SK-N-MC (cell line): ENCODE measurements around the gene PTCRA.
"Not testable (repeated sequence)": the region's sequence is repeated elsewhere in the genome, so short reads cannot be mapped to it uniquely, and the experiment has no call there.

ENCODE experiments used
- DNase-seq: peaks from one replicate; pipeline ENCODE4 v3.0.0-alpha.2; 2011; ENCODE audit warnings: low read depth, low spot score
- H3K27ac ChIP-seq: fragments of 200-600 bp; sonication (generic); 2 replicates; pipeline ENCODE4 v1.5.1; 2016; ENCODE audit warnings: mixed run types
- H3K36me3 ChIP-seq: fragments of 200-600 bp; sonication (generic); 2 replicates; pipeline ENCODE4 v1.6.1; 2017; ENCODE audit warnings: antibody characterized with exemption, low read length, mixed read lengths; ENCODE audit not compliant: insufficient read depth
- H3K4me3 ChIP-seq: fragments of 200-600 bp; sonication (generic); 2 replicates; pipeline ENCODE4 v1.5.1; 2016
- H3K9ac ChIP-seq: fragments of 200-600 bp; sonication (generic); 2 replicates; pipeline ENCODE4 v1.8.0; 2017; ENCODE audit warnings: mixed run types, mixed read lengths; ENCODE audit not compliant: insufficient read length
- H3K9me3 ChIP-seq: fragments of 200-600 bp; sonication (generic); 2 replicates; pipeline ENCODE4 v1.6.1; 2017; ENCODE audit warnings: low read depth, mild to moderate bottlenecking, antibody characterized with exemption, low read length, moderate library complexity, mixed read lengths
- EZH2 ChIP-seq: fragments of 200-600 bp; sonication (generic); IDR thresholded peaks from one replicate; pipeline ENCODE4 v1.6.1; 2017; ENCODE audit warnings: antibody characterized with exemption
- FOXP2 ChIP-seq: optimal IDR thresholded peaks from 2 replicates; pipeline ENCODE3; 2011; ENCODE audit warnings: mild to moderate bottlenecking, moderate library complexity; ENCODE audit not compliant: insufficient read depth; ENCODE audit errors: extremely low read length, control extremely low read depth
- POLR2AphosphoS5 ChIP-seq: IDR thresholded peaks from 2 replicates; pipeline ENCODE4 v1.6.1; 2012; ENCODE audit warnings: mild to moderate bottlenecking, low read depth, low read length, borderline replicate concordance

The PTCRA gene

DNA sequence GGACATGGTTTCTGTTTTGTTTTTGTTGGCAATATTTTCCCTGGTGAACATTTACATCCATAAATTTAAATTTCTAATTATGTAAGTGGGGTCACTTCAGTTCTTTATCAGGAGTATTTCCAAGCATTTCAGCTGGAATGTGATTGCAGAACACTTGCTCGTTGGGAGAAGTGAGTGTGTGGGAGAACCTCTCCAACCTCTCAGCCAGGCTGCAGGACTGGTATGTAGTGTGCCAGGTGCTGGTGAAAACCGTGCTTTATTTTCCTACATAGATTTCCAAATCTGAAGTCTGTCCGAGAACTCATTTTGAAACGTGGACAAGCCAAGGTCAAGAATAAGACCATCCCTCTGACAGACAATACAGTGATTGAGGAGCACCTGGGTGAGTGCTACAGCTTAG is 30.2 kb upstream of the PTCRA start:
- no peaks in the 10 kb centered on the region for H3K9me3 ChIP-seq
- no peak overlapping the region for H3K4me3 ChIP-seq

GRCh38 chr6:42888201-42888600 is 27.7 kb upstream of the PTCRA start:
- DNase-seq, H3K4me3 ChIP-seq, H3K27ac ChIP-seq, H3K9me3 ChIP-seq, H3K9ac ChIP-seq: not testable (repeated sequence)
- peaks cover 31% of the 10 kb centered on the region for H3K36me3 ChIP-seq

More for the DNA sequence above, 30.2 kb upstream of the PTCRA start:
- Histone ChIP-seq H3K27ac (no peak overlapping the region), H3K36me3 (peaks cover 54% of the 10 kb centered on the region), H3K9ac (no peak overlapping the region)
- DNase-seq: no peak
- TF ChIP-seq POLR2AphosphoS5: no peak
- TF ChIP-seq EZH2: no peak
- no peak for TF ChIP-seq FOXP2

DNA sequence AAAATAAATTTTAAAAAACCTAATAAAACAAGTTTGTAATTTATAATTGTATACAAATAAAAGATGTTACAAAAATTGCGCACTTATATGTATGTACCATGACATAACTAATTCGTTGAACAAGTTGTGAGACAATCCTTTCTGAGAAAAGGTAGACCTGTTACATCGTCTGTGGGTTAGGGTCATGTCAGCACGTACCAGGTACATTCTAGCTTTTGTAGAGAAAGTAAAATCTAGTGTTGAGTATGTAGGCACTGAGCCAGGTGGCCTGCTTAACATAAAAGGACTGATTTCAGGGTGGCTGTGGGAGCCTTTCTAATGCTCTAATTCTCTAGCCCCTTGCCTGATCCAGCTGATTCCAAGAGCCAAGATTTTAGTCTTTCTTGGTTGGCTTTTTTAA is 26.0 kb upstream of the PTCRA start:
- H3K9me3 ChIP-seq: no peaks in the 10 kb centered on the region
- peak overlapping the region; percentile 67 for H3K27ac ChIP-seq
- peak overlapping the region; percentile 84 for H3K9ac ChIP-seq
- TF ChIP-seq EZH2 (no peak), FOXP2 (no peak), POLR2AphosphoS5 (no peak)
- H3K36me3 ChIP-seq: peaks cover 15% of the 10 kb centered on the region
- H3K4me3 ChIP-seq: peak overlapping the region; percentile 90
- DNase-seq: no peak

DNA sequence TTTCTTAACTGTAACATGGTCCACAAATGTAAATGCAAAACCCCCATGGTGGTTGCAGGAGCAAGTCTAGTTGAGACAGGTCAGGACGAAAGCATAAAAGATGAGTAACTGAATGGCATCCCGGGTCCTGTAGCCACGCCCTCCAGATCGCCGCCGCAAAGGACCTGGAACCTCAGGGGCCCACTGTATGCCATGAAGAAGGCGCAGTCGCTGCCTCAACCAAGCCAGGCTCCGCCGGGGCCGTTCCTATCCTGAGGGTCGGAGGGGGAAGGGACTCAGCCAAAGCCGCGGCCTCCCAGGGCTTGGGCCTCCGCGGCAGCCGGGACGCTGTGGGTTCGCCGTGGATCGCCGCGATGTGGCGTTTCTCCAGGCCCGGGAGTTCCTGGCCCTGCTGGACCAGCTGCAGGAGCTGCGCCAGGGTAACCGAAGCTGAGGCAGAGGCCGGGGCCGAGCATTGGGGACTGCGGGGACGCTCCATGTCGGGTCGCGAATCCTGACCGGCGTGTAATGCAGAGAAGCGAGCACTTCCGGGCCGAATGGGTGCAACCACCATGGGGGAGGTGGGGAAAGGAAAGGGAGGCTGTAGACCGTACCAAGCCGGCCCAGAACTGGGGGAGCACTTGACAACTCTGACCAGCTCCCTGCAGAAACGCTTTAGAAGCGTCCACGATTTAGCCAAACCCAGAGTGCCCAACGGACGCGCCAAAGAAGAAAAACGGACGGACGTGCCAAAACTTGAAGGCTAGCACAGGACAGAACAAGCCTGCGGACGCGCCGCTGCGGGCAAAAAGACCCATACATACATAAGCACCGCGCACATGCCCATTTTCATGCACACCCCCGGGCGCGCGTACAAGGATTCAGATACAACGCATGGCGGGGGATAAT is 25.3 kb upstream of the PTCRA start:
- Histone ChIP-seq H3K27ac (peak overlapping the region; percentile 67), H3K4me3 (peak overlapping the region; percentile 90), H3K9ac (peak overlapping the region; percentile 84), H3K9me3 (no peaks in the 10 kb centered on the region), H3K36me3 (peaks cover 8% of the 10 kb centered on the region)
- no peak for DNase-seq
- TF ChIP-seq FOXP2 (no peak), POLR2AphosphoS5 (peak; percentile 97)

DNA sequence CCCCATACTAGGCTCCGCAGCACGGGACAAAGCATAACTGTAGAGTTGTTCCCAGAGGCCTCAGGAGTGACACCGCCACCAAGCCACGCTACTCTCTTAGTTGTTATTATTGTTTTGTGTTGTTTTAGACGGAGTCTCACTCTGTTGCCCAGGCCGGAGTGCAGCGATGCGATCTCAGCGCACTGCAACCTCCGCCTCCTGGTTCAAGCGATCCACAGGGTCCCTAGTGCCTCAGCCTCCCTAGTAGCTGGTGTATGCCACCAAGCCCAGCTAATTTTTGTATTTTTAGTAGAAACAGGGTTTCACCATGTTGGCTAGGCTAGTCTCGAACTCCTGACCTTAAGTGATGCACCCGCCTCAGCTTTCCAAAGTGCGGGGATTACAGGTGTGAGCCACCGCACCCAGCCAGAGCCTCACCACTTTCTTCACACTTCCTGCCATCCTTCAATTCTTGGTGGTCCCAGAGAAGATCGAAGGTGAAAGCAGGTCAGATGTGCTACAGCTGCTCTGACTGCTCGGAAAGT is 24.6 kb upstream of the PTCRA start:
- H3K9ac ChIP-seq: no peak overlapping the region
- no peaks in the 10 kb centered on the region for H3K9me3 ChIP-seq
- peak overlapping the region; percentile 90; the same call in 1 of the 2 replicates for H3K4me3 ChIP-seq
- no peak for TF ChIP-seq POLR2AphosphoS5
- TF ChIP-seq FOXP2: no peak
- TF ChIP-seq EZH2: no peak
- no peak overlapping the region for H3K27ac ChIP-seq
- no peak for DNase-seq
- peaks cover under 1% of the 10 kb centered on the region; the same call in 1 of the 2 replicates for H3K36me3 ChIP-seq

DNA sequence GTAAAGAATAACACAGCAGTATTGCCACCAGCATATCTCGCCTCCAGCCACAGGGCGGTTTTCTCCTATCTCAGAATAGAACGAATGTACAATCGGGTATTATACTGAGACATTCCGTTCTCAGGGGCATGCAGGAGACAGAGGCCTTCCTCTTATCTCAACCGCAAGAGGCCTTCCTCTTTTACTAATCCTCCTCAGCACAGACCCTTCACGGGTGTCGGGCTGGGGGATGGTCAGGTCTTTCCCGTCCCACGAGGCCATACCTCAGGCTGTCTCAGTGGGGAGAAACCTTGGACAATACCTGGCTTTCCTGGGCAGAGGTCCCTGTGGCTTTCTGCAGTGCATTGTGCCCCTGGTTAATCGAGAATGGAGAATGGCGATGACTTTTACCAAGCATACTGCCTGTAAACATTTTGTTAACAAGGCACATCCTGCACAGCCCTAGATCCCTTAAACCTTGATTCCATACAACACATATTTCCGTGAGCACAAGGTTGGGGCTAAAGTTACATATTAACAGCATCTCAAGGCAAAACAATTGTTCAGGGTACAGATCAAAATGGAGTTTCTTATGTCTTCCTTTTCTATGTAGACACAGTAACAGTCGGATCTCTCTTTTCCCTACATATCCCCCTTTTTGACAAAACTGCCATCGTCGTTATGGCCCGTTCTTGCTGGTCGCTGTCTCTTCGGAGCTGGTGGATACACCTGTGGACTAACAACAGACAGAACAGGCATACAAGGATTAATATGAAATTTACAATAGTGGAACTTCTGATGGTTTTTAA is 21.6 kb upstream of the PTCRA start:
- not testable (repeated sequence) for H3K9me3 ChIP-seq, H3K9ac ChIP-seq, H3K36me3 ChIP-seq, H3K27ac ChIP-seq, H3K4me3 ChIP-seq, DNase-seq

- peak overlapping the region; percentile 31; the same call in 1 of the 2 replicates for H3K27ac ChIP-seq
- DNase-seq: no peak
- no peaks in the 10 kb centered on the region for H3K9me3 ChIP-seq
- H3K4me3 ChIP-seq: no peak overlapping the region
- TF ChIP-seq EZH2 (no peak), POLR2AphosphoS5 (no peak), FOXP2 (no peak)
- H3K36me3 ChIP-seq: no peaks in the 10 kb centered on the region
- no peak overlapping the region for H3K9ac ChIP-seq
Measured at GRCh38 chr6:42896178-42896719, 19.6 kb upstream of the PTCRA start.

DNA sequence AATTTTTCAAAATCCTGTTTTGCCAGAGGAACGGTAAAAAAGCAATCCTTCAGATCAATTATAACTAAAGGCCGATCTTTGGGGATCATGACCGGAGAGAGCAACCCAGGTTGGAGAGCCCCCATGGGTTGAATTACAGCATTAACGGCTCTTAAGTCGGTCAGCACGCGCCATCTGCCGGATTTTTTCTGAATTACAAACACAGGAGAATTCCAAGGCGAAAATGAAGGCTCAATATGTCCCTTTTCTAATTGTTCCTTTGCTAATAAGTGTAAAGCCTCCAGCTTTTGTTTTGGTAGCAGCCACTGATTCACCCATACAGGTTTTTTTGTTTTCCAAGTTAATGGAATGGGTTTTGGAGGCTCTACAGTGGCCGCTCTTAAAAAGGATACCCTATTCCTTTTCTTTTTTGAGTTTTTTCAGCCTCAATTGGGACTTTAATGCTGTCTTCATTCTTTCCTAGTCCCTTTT is 16.9 kb upstream of the PTCRA start:
- Histone ChIP-seq H3K9me3 (no peaks in the 10 kb centered on the region), H3K4me3 (peak overlapping the region; percentile 53), H3K27ac (peak overlapping the region; percentile 75; the same call in 1 of the 2 replicates), H3K9ac (no peak overlapping the region), H3K36me3 (no peaks in the 10 kb centered on the region)
- DNase-seq: no peak
- TF ChIP-seq EZH2 (no peak), POLR2AphosphoS5 (no peak), FOXP2 (no peak)

GRCh38 chr6:42899871-42900270 is 16.0 kb upstream of the PTCRA start:
- H3K9me3 ChIP-seq: no peaks in the 10 kb centered on the region
- DNase-seq: no peak
- no peak for TF ChIP-seq POLR2AphosphoS5
- TF ChIP-seq EZH2: no peak
- TF ChIP-seq FOXP2: no peak
- H3K36me3 ChIP-seq: no peaks in the 10 kb centered on the region
- H3K27ac ChIP-seq: peak overlapping the region; percentile 31; the same call in 1 of the 2 replicates
- H3K9ac ChIP-seq: no peak overlapping the region
- peak overlapping the region; percentile 52 for H3K4me3 ChIP-seq
